Measurements from ENCODE around the gene SASH1.

DNA sequence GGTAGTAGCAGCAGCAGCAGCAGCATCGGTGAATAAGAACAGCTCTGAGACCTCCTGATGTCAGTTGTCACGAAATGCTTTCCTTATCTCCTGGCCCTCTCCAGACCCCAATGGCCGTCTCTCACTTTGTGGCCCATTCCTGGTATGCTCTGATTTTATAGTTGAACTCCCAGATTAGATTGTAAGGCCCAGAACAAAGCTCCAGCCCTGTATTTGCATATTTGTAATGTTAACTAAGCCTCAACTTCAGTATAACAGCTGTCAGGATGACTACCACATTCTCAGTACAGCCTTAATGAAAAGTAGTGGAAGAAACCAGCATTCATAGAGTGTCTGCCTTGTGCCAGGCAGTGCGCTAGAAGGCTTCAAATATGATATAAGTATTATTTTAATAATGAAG is 180.9 kb downstream of the SASH1 start:
- TF ChIP-seq, protein P1, sequence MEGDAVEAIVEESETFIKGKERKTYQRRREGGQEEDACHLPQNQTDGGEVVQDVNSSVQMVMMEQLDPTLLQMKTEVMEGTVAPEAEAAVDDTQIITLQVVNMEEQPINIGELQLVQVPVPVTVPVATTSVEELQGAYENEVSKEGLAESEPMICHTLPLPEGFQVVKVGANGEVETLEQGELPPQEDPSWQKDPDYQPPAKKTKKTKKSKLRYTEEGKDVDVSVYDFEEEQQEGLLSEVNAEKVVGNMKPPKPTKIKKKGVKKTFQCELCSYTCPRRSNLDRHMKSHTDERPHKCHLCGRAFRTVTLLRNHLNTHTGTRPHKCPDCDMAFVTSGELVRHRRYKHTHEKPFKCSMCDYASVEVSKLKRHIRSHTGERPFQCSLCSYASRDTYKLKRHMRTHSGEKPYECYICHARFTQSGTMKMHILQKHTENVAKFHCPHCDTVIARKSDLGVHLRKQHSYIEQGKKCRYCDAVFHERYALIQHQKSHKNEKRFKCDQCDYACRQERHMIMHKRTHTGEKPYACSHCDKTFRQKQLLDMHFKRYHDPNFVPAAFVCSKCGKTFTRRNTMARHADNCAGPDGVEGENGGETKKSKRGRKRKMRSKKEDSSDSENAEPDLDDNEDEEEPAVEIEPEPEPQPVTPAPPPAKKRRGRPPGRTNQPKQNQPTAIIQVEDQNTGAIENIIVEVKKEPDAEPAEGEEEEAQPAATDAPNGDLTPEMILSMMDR (conservative IDR thresholded peaks at IDR 0.05 in 1 of 2, IDR thresholded peaks at IDR 0.05 in 1 of 2; ENCODE audit: extremely low read depth in 1 of 2, insufficient read depth in 1 of 2, low read depth in 1 of 2, low read length in 2 of 2), result no peak
- TF ChIP-seq EZH2 (IDR thresholded peaks at IDR 0.05; ENCODE audit: borderline replicate concordance, low read length), result no peak

All from mammary epithelial cell (primary cell).